ENCODE measurements around the gene NTNG1.

DNA sequence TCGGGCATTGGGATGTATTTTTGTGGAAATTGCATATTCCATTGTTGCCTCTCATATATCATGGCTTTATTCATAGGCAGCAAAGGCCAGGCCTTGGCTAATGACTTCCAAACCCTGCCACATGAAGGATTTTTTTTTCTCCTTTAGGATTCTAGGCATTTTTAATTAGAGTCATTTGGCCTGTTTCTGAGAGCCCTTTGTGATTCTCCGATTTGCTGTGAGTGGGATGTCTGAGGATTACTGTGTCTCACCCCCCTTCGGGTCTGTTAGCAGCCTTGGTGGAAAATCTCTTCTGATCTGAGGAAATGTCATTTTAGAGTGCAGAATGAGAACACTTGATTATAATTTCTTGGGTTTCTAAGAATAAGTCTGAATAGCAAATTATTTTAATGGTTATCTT, 253.5 kb downstream of the NTNG1 start:
- TF ChIP-seq, protein P1, sequence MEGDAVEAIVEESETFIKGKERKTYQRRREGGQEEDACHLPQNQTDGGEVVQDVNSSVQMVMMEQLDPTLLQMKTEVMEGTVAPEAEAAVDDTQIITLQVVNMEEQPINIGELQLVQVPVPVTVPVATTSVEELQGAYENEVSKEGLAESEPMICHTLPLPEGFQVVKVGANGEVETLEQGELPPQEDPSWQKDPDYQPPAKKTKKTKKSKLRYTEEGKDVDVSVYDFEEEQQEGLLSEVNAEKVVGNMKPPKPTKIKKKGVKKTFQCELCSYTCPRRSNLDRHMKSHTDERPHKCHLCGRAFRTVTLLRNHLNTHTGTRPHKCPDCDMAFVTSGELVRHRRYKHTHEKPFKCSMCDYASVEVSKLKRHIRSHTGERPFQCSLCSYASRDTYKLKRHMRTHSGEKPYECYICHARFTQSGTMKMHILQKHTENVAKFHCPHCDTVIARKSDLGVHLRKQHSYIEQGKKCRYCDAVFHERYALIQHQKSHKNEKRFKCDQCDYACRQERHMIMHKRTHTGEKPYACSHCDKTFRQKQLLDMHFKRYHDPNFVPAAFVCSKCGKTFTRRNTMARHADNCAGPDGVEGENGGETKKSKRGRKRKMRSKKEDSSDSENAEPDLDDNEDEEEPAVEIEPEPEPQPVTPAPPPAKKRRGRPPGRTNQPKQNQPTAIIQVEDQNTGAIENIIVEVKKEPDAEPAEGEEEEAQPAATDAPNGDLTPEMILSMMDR (IDR thresholded peaks at IDR 0.05): no peak
- TF ChIP-seq POLR2A (IDR thresholded peaks at IDR 0.05): no peak

Data from suprapubic skin (tissue), 3 donors.